CD4-positive, alpha-beta memory T cell (primary cell): ENCODE data around the gene TXNL4A. TPM values are rescaled to one million over a fixed set of nuclear protein-coding genes. Genes with fewer than 3 reads are reported as not detected.

Experiments
- CTCF ChIA-PET: fragments of 350-600 bp; sonication (Branson Sonifier 250); formaldehyde crosslinking; loops from one replicate; lab custom pipeline; 2021; ENCODE audit warnings: inconsistent platforms; ENCODE audit not compliant: partially characterized antibody; lab: Charles Lee
- POLR2A ChIA-PET: fragments of 350-600 bp; sonication (Branson Sonifier 250); formaldehyde crosslinking; loops from one replicate; lab custom pipeline; 2021; ENCODE audit not compliant: partially characterized antibody; lab: Charles Lee
- DNase-seq, 5 donors: peaks; one replicate each; pipeline versions ENCODE4 v3.0.0 to v3.0.0-alpha.2; 2020 to 2022; ENCODE audit warnings: mixed read lengths in 1 of 5
- H3K27ac ChIP-seq: one replicate; pipeline ENCODE4 v1.7.0; 2013; ENCODE audit warnings: low read depth, low read length
- H3K27me3 ChIP-seq: 2 replicates; pipeline ENCODE4 v1.7.0; 2013; ENCODE audit warnings: mild to moderate bottlenecking, low read length, moderate library complexity; ENCODE audit not compliant: insufficient read depth
- H3K36me3 ChIP-seq: 2 replicates; pipeline ENCODE4 v1.7.0; 2013; ENCODE audit warnings: mild to moderate bottlenecking, low read length, moderate library complexity; ENCODE audit not compliant: insufficient read depth
- H3K4me1 ChIP-seq: 2 replicates; pipeline ENCODE4 v1.7.0; 2013; ENCODE audit warnings: mild to moderate bottlenecking, low read length, moderate library complexity; ENCODE audit not compliant: insufficient read depth
- H3K4me3 ChIP-seq, 2 donors: one replicate each; pipeline ENCODE4 v1.7.0; 2013; ENCODE audit warnings: low read length in 2 of 2, mild to moderate bottlenecking in 1 of 2
- H3K9me3 ChIP-seq, 2 donors: one replicate each; pipeline ENCODE4 v1.7.0; 2013; ENCODE audit warnings: low read length in 2 of 2, control low read depth in 1 of 2; ENCODE audit not compliant: control insufficient read depth in 1 of 2
- H3K27ac Mint-ChIP-seq, 7 donors: one replicate each; pipeline ENCODE4 v1.8.0; 2020 to 2021; ENCODE audit warnings: mixed read lengths in 7 of 7, mild to moderate bottlenecking in 6 of 7, inconsistent platforms in 3 of 7, moderate library complexity in 3 of 7
- H3K27me3 Mint-ChIP-seq, 2 donors: one replicate each; pipeline ENCODE4 v1.8.0; 2020 to 2021; ENCODE audit warnings: mixed read lengths in 2 of 2
- H3K36me3 Mint-ChIP-seq, 2 donors: one replicate each; pipeline ENCODE4 v1.8.0; 2020 to 2021; ENCODE audit warnings: mixed read lengths in 2 of 2, inconsistent platforms in 1 of 2, mild to moderate bottlenecking in 1 of 2
- H3K4me1 Mint-ChIP-seq, 4 donors: one replicate each; pipeline ENCODE4 v1.8.0; 2020 to 2021; ENCODE audit warnings: mixed read lengths in 4 of 4, mild to moderate bottlenecking in 1 of 4
- H3K4me3 Mint-ChIP-seq, 8 donors: one replicate each; pipeline ENCODE4 v1.8.0; 2020 to 2021; ENCODE audit warnings: mixed read lengths in 8 of 8, mild to moderate bottlenecking in 7 of 8, moderate library complexity in 6 of 8, inconsistent platforms in 3 of 8
- H3K9me3 Mint-ChIP-seq, 8 donors: one replicate each; pipeline ENCODE4 v1.8.0; 2020 to 2021; ENCODE audit warnings: mixed read lengths in 8 of 8, mild to moderate bottlenecking in 5 of 8, inconsistent platforms in 3 of 8, moderate library complexity in 1 of 8
- intact Hi-C: fragments of 100-400 bp; cut with micrococcal nuclease; formaldehyde crosslinking; loops from one replicate; pipeline ENCODE4 v1.15.1; 2023
- polyA plus RNA-seq, 2 donors: library from polyadenylated mRNA; unstranded; fragments of 300-500 nt; fragmentation: Illumina TruSeq; gene quantifications; one replicate each; pipeline ENCODE4 v1.2.3, GENCODE V29; 2021
- total RNA-seq, 2 experiments: library from RNA; stranded (reverse); gene quantifications; one replicate each; pipeline ENCODE4 v1.2.3, GENCODE V29; 2021

The TXNL4A gene
- total and polyA plus RNA-seq, 4 experiments from 2014 or later = 72.6 to 224 (median 145) TPM

- POLR2A ChIA-PET = no interaction called here
These were observed 33.6 kb downstream of the TXNL4A start for GRCh38 chr18:79954791-79955190.

GRCh38 chr18:79953971-79954651 lies 34.3 kb downstream of the TXNL4A start:
- ChIA-PET POLR2A (no interaction called here), CTCF (interaction anchor here (1.0 kb wide), 1 partner anchor 10 kb away, joined by 3 read pairs; the partner anchor contains the start of gene HSBP1L1)
- Mint-ChIP-seq H3K27ac (peak overlapping the region in 4 of 7 donors; percentile 2 to 56 (median 31)), H3K4me1 (peaks cover 5 to 16% (median 14%) of the 10 kb centered on the region in 4 donors), H3K9me3 (no peaks in the 10 kb centered on the region), H3K4me3 (peak overlapping the region in 4 of 8 donors; percentile 26 to 40 (median 38)), H3K27me3 (no peaks in the 10 kb centered on the region), H3K36me3 (peaks cover 0 to 6% of the 10 kb centered on the region in 2 donors)
- H3K4me3 ChIP-seq = no peak overlapping the region
- H3K36me3 ChIP-seq = no peaks in the 10 kb centered on the region
- intact Hi-C loops = no loop called here
- no peak for DNase-seq
- H3K27ac ChIP-seq = no peak overlapping the region
- peaks cover 16% of the 10 kb centered on the region for H3K4me1 ChIP-seq
- H3K27me3 ChIP-seq = no peaks in the 10 kb centered on the region
- no peaks in the 10 kb centered on the region for H3K9me3 ChIP-seq

More at GRCh38 chr18:79954791-79955190, 33.6 kb downstream of the TXNL4A start:
- Mint-ChIP-seq H3K4me1 (peaks cover 2 to 10% (median 9%) of the 10 kb centered on the region in 4 donors), H3K4me3 (no peak overlapping the region), H3K36me3 (peaks cover 0 to 3% of the 10 kb centered on the region in 2 donors), H3K27me3 (no peaks in the 10 kb centered on the region), H3K9me3 (no peaks in the 10 kb centered on the region), H3K27ac (no peak overlapping the region)
- Histone ChIP-seq H3K36me3 (no peaks in the 10 kb centered on the region), H3K4me3 (no peak overlapping the region), H3K4me1 (peaks cover 12% of the 10 kb centered on the region), H3K27ac (no peak overlapping the region), H3K9me3 (no peaks in the 10 kb centered on the region), H3K27me3 (no peaks in the 10 kb centered on the region)
- DNase-seq = no peak
- intact Hi-C loops = no loop called here
- CTCF ChIA-PET = interaction anchor here (1.0 kb wide), 1 partner anchor 9 kb away, joined by 3 read pairs; the partner anchor contains the start of gene HSBP1L1

GRCh38 chr18:79952996-79953559 lies 35.3 kb downstream of the TXNL4A start:
- ChIA-PET POLR2A (no interaction called here), CTCF (no interaction called here)
- intact Hi-C loops = no loop called here
- Histone ChIP-seq H3K27me3 (no peaks in the 10 kb centered on the region), H3K36me3 (no peaks in the 10 kb centered on the region), H3K4me3 (no peak overlapping the region), H3K9me3 (no peaks in the 10 kb centered on the region), H3K27ac (no peak overlapping the region), H3K4me1 (peaks cover 25% of the 10 kb centered on the region)
- no peaks in the 10 kb centered on the region for H3K9me3 Mint-ChIP-seq
- no peaks in the 10 kb centered on the region for H3K27me3 Mint-ChIP-seq
- H3K36me3 Mint-ChIP-seq = peaks cover 0 to 6% of the 10 kb centered on the region in 2 donors
- DNase-seq = no peak
- H3K4me3 Mint-ChIP-seq = peak overlapping the region in 5 of 8 donors; percentile 5 to 52 (median 39)
- peaks cover 8 to 26% (median 21%) of the 10 kb centered on the region in 4 donors for H3K4me1 Mint-ChIP-seq
- H3K27ac Mint-ChIP-seq = peak overlapping the region in 2 of 7 donors; percentile 21 to 47

- Mint-ChIP-seq H3K27me3 (no peaks in the 10 kb centered on the region), H3K4me1 (peaks cover 8 to 31% (median 22%) of the 10 kb centered on the region in 4 donors), H3K27ac (no peak overlapping the region), H3K4me3 (peak overlapping the region in 6 of 8 donors; percentile 7 to 66 (median 50)), H3K36me3 (peaks cover 0 to 6% of the 10 kb centered on the region in 2 donors), H3K9me3 (no peaks in the 10 kb centered on the region)
- no peaks in the 10 kb centered on the region for H3K36me3 ChIP-seq
- peak overlapping the region; percentile 64 for H3K27ac ChIP-seq
- H3K4me1 ChIP-seq = peaks cover 29% of the 10 kb centered on the region
- intact Hi-C loops = no loop called here
- DNase-seq = no peak
- ChIA-PET CTCF (no interaction called here), POLR2A (interaction anchor here (0.9 to 3.0 kb wide), 6 partner anchors 12 to 273 kb away, joined by 3 to 19 read pairs (median 8); partner anchors contain the start of genes ADNP2, CTDP1, HSBP1L1 and RBFA)
- H3K9me3 ChIP-seq = no peaks in the 10 kb centered on the region
- peak overlapping the region in 1 of 2 donors; percentile 69 for H3K4me3 ChIP-seq
- no peaks in the 10 kb centered on the region for H3K27me3 ChIP-seq
These were observed 35.8 kb downstream of the TXNL4A start for GRCh38 chr18:79952456-79952995.

GRCh38 chr18:79951545-79952455 lies 36.6 kb downstream of the TXNL4A start, which contains the start of gene SLC66A2:
TSS of gene SLC66A2 (minus strand) at chr18:79951653. CDS start at chr18:79950926, 727 bp downstream.
- peak; percentile 88 to 91 (median 88) for DNase-seq
- no peaks in the 10 kb centered on the region for H3K9me3 ChIP-seq
- peaks cover 0 to 6% of the 10 kb centered on the region in 2 donors for H3K36me3 Mint-ChIP-seq
- no peaks in the 10 kb centered on the region for H3K36me3 ChIP-seq
- peak within 1 kb of the TSS; percentile 36 to 69 for H3K4me3 ChIP-seq
- intact Hi-C loops = loop anchor here (1.0 kb wide), 3 partner anchors 13 to 83 kb away; partner anchors contain the start of genes HSBP1L1, RBFA and TXNL4A
- no peaks in the 10 kb centered on the region for H3K9me3 Mint-ChIP-seq
- no peaks in the 10 kb centered on the region for H3K27me3 Mint-ChIP-seq
- peaks cover 29% of the 10 kb centered on the region for H3K4me1 ChIP-seq
- H3K4me3 Mint-ChIP-seq = peak within 1 kb of the TSS; percentile 86 to 94 (median 88)
- peak within 1 kb of the TSS; percentile 64 for H3K27ac ChIP-seq
- H3K27me3 ChIP-seq = no peaks in the 10 kb centered on the region
- H3K4me1 Mint-ChIP-seq = peaks cover 8 to 38% (median 21%) of the 10 kb centered on the region in 4 donors
- ChIA-PET CTCF (interaction anchor here (0.8 kb wide), 1 partner anchor 12 kb away, joined by 3 read pairs; no protein-coding TSS in a partner anchor), POLR2A (interaction anchor here (0.5 to 3.0 kb wide), 11 partner anchors 10 to 273 kb away, joined by 3 to 19 read pairs (median 4); partner anchors contain the start of genes ADNP2, CTDP1, HSBP1L1 and RBFA)
- peak within 1 kb of the TSS; percentile 71 to 92 (median 87) for H3K27ac Mint-ChIP-seq

GRCh38 chr18:79950515-79951341 lies 37.6 kb downstream of the TXNL4A start:
- DNase-seq = peak in 3 of 5 donors; percentile 26 to 31 (median 29)
- H3K36me3 Mint-ChIP-seq = peaks cover 0 to 6% of the 10 kb centered on the region in 2 donors
- Histone ChIP-seq H3K36me3 (no peaks in the 10 kb centered on the region), H3K27ac (peak overlapping the region; percentile 64), H3K4me1 (peaks cover 29% of the 10 kb centered on the region), H3K4me3 (peak overlapping the region; percentile 36 to 50), H3K9me3 (no peaks in the 10 kb centered on the region), H3K27me3 (no peaks in the 10 kb centered on the region)
- H3K27ac Mint-ChIP-seq = peak overlapping the region; percentile 71 to 92 (median 87)
- peak overlapping the region; percentile 86 to 94 (median 88) for H3K4me3 Mint-ChIP-seq
- no peaks in the 10 kb centered on the region for H3K9me3 Mint-ChIP-seq
- peaks cover 10 to 45% (median 26%) of the 10 kb centered on the region in 4 donors for H3K4me1 Mint-ChIP-seq
- H3K27me3 Mint-ChIP-seq = no peaks in the 10 kb centered on the region
- intact Hi-C loops = loop anchor here (1.0 kb wide), 3 partner anchors 14 to 84 kb away; partner anchors contain the start of genes HSBP1L1, RBFA and TXNL4A
- ChIA-PET CTCF (no interaction called here), POLR2A (interaction anchor here (1.0 to 3.0 kb wide), 7 partner anchors 13 to 272 kb away, joined by 3 to 19 read pairs (median 7); partner anchors contain the start of genes CTDP1, HSBP1L1, RBFA and TXNL4A)
